ENCODE results near the gene PHACTR1.
A peak's percentile ranks its signal among the peaks of the same experiment; 100 is the strongest.

The PHACTR1 gene

GRCh38 chr6:12899046-12899833, 182.7 kb downstream of the PHACTR1 start:
- FAIRE-seq (no peak), DNase-seq (ENCODE audit: insufficient read length, low spot score) (no peak)
- no peak for TF ChIP-seq POLR2A (IDR thresholded peaks at IDR 0.05; ENCODE audit: low read depth, low read length)

- TF ChIP-seq POLR2A (IDR thresholded peaks at IDR 0.05; ENCODE audit: low read depth, low read length) = no peak
- no peak for DNase-seq (ENCODE audit: insufficient read length, low spot score)
- FAIRE-seq = no peak
Observed at GRCh38 chr6:12903246-12903645, 186.7 kb downstream of the PHACTR1 start.

GRCh38 chr6:12909833-12910232, 193.3 kb downstream of the PHACTR1 start:
- FAIRE-seq (no peak), DNase-seq (ENCODE audit: insufficient read length, low spot score) (no peak)
- no peak for TF ChIP-seq POLR2A (IDR thresholded peaks at IDR 0.05; ENCODE audit: low read depth, low read length)

- no peak for FAIRE-seq
- no peak for DNase-seq (ENCODE audit: insufficient read length, low spot score)
- TF ChIP-seq POLR2A (IDR thresholded peaks at IDR 0.05; ENCODE audit: low read depth, low read length) = no peak
Observed at GRCh38 chr6:12911427-12911826, 194.9 kb downstream of the PHACTR1 start.

GRCh38 chr6:12913201-12913600, 196.6 kb downstream of the PHACTR1 start:
- DNase-seq (ENCODE audit: insufficient read length, low spot score) (no peak), FAIRE-seq (no peak)
- TF ChIP-seq POLR2A (IDR thresholded peaks at IDR 0.05; ENCODE audit: low read depth, low read length) = no peak

GRCh38 chr6:12916006-12916405, 199.4 kb downstream of the PHACTR1 start:
- DNase-seq (ENCODE audit: insufficient read length, low spot score) = no peak
- no peak for TF ChIP-seq POLR2A (IDR thresholded peaks at IDR 0.05; ENCODE audit: low read depth, low read length)
- FAIRE-seq = no peak

- TF ChIP-seq POLR2A (IDR thresholded peaks at IDR 0.05; ENCODE audit: low read depth, low read length) = no peak
- FAIRE-seq = no peak
- DNase-seq (ENCODE audit: insufficient read length, low spot score) = no peak
Observed at GRCh38 chr6:12916420-12917136, 200.0 kb downstream of the PHACTR1 start.

GRCh38 chr6:12921467-12921866, 204.9 kb downstream of the PHACTR1 start:
- DNase-seq (ENCODE audit: insufficient read length, low spot score) (no peak), FAIRE-seq (no peak)

GRCh38 chr6:12923644-12924235, 207.2 kb downstream of the PHACTR1 start:
- FAIRE-seq = peak; percentile 85
- no peak for TF ChIP-seq POLR2A (IDR thresholded peaks at IDR 0.05; ENCODE audit: low read depth, low read length)
- no peak for DNase-seq (ENCODE audit: insufficient read length, low spot score)

More at GRCh38 chr6:12921467-12921866, 204.9 kb downstream of the PHACTR1 start:
- no peak for TF ChIP-seq POLR2A (IDR thresholded peaks at IDR 0.05; ENCODE audit: low read depth, low read length)

GRCh38 chr6:12924911-12925310, 208.3 kb downstream of the PHACTR1 start:
- TF ChIP-seq POLR2A (IDR thresholded peaks at IDR 0.05; ENCODE audit: low read depth, low read length) = no peak
- DNase-seq (ENCODE audit: insufficient read length, low spot score) = no peak
- FAIRE-seq = no peak

- no peak for DNase-seq (ENCODE audit: insufficient read length, low spot score)
Observed at GRCh38 chr6:12927746-12928145, 211.2 kb downstream of the PHACTR1 start.

GRCh38 chr6:12929678-12930077, 213.1 kb downstream of the PHACTR1 start:
- no peak for FAIRE-seq
- no peak for DNase-seq (ENCODE audit: insufficient read length, low spot score)
- TF ChIP-seq POLR2A (IDR thresholded peaks at IDR 0.05; ENCODE audit: low read depth, low read length) = no peak

More at GRCh38 chr6:12927746-12928145, 211.2 kb downstream of the PHACTR1 start:
- no peak for FAIRE-seq
- no peak for TF ChIP-seq POLR2A (IDR thresholded peaks at IDR 0.05; ENCODE audit: low read depth, low read length)

- FAIRE-seq = no peak
Observed at GRCh38 chr6:12931639-12932038, 215.1 kb downstream of the PHACTR1 start.

GRCh38 chr6:12935637-12936036, 219.1 kb downstream of the PHACTR1 start:
- DNase-seq (ENCODE audit: insufficient read length, low spot score) = no peak
- TF ChIP-seq POLR2A (IDR thresholded peaks at IDR 0.05; ENCODE audit: low read depth, low read length) = no peak
- FAIRE-seq = no peak

More at GRCh38 chr6:12931639-12932038, 215.1 kb downstream of the PHACTR1 start:
- no peak for TF ChIP-seq POLR2A (IDR thresholded peaks at IDR 0.05; ENCODE audit: low read depth, low read length)
- DNase-seq (ENCODE audit: insufficient read length, low spot score) = no peak
